Fibroblast of skin of right biceps (primary cell): ENCODE results near the gene ATG101.

Experiments used
- DNase-seq: peaks from one replicate; pipeline ENCODE4 v3.0.0-alpha.2; 2013

The ATG101 gene

DNA sequence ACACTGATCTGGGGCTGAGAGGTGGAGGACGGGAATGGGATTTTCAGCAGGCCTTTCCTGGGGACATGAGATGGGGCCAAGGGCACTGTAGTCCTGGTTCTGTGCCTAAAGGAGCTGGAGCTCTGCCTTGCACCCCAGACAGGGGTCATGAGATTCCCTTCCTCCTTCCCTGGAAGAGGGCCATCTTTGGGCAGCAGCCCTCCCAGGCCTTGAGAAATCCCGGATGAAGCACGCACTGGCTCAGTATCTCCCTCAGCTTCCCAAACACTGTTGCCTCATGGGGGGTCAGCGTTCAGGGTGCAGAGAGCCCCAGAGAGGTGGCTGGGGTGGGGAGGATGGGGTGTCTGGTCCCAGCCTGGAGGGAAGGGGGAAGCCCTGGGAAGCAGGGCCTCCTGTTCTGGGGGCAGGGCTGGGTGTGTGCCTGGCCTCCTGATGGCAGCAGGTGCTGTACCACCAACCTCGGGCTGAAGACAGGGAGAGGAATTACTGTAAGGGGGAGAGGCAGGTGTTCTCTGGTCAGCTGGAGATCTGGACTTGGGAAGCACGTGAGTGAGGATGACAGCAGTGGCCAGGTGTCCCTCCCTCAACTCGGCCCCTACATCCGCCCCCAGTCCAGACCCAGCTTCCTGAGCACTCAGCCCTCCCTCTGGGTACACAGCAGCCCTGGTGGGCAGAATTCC is 26.9 kb upstream of the ATG101 start:
- no peak for DNase-seq

DNA sequence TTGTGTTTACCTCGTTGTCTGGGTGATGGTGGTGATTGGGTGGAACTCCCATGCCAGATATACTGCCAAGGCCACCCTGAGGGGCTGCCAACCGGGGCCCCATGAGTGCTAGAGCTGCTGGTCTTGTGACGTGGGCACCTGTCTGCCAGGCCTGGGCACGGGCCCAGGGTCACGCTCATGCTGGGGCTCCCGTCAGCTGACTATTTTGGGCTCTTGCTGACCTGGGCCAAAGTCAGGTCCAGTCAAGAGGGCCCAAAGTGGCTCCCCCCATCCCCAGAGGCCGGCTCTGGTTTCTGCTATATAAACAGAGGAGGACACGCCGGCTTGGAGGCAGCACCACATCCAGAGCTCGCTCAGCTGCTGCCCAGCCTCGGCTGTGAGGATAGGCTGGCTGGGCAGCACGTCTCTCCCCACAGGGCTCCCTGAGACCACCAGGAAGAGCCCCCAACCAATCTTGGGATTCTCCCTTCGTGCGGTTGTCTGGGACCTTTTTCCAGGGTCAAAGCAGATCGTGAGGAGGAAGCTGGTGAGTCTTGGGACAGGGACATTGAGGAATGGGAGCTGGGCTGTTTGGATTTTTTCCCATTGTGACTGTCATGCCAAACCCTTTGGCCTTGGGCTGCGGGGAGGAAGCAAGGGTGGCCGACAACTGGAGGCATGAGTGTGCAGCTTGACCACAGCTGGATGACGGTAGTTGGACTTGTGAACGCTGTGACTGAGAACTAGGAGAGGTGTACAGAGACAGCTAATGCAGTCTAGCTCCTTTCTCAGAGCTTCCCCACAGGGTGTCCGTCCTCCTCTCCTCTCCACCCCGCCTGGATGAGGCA is 26.2 kb upstream of the ATG101 start:
- DNase-seq, result no peak

DNA sequence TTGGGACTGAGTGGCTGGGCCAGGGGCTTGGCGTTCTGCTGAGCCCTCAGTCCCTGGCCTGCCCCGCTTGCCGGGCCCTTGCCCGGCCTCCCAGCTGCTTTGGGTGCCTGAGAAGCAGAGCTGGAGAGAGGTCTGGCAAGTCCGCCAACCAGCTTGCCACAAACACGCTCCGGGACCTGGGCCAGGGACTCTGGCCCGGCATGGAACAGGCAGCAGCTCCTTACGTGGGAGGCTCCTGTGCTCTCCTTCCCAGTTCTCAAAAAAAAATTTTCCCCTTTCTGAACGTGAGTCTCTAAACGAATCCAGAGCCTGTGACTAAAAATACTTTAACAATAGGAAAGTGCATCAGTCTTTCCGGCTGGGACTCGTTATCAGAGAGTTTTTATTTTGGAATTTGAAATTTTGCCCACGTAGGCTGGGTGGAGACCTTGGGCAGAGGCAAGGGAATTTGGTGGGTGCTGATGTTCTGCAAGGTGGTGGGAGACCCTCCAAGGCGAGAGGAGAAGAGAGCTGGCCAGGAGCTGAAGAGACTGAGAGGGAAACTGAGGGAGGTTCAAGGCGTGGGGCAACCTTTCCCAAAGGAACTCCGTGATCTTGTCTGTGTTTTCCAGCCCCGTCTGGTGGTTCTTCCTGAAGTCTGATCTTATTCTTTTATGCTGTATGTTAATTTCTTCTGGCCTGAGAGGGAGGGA is 25.3 kb upstream of the ATG101 start:
- peak; percentile 70 for DNase-seq

DNA sequence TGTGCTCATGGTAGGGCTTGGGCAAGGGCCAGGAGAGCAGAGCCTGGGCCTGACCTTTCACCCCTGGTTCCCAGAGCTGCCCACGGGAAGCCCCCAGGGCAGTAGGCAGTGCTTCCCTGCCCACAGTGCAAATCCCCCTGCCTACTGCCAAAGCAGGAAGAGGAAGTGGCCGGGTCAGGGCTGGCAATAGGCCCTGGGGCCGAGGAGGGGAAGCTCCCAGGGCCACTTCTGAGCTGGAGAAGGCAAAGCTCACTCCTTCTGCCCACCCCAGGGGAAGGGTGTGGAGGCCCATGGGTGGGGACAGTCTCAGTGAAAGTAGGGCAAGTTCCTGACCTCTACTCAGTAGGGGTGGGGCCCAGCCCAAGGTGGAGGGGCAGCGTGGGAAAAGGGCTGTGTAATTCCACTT is 24.0 kb upstream of the ATG101 start:
- no peak for DNase-seq

DNA sequence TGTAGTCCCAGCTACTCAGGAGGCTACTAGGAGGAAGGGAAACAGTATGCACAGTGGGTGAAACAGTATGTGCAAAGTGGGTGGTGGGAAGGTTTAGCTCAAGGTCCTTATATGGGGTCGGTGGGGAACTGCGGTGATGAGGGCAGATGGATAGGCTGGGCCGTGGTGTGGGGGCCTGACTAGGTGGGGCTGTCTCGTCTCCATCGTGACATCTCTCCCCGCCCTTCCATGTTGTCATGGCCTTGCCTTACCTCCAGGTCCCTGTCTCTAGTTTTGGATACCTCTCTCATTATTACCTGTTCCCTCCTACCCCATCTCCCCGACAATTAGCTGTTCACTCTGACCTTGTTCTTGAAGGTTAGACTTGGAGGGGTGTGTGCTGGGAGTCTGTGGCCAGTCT is 22.9 kb upstream of the ATG101 start:
- no peak for DNase-seq

DNA sequence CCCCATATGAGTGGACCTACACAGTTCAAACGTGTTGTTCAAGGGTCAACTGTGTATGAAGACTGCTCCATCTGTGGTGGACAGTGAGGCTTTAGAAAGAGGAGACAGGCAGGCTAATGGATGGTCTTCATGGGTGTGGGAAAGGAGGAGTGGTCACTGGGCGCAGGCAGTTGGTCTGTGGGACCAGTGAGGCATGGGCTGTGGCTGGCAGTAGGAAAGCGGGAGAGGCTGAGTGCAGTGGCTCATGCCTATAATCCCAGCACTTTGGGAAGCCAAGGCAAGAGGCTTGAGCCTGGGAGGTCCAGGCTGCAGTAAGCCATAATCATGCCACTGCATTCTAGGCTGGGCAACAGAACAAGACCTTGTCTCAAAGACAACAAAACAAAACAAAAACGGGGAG is 20.5 kb upstream of the ATG101 start:
- DNase-seq, result no peak

DNA sequence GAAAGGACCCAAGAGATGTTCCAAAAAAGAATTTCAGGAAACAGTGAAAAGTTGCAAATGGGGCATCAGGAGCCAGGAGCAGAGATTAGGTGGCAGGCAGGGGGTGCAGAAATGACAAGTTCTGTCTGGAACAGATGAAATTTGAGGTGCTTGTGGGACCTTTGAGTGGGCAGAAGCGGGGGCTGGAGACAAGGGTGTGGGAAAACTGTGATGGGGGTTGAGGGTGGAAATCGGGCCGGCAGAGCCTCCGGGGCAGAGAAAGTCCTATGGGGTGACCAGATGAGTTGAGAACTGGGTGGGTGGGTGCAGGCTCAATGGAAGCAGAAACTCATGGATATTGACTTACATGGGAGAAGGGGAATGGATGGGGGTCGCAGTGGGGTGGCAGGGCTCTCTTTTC is 20.1 kb upstream of the ATG101 start:
- no peak for DNase-seq

DNA sequence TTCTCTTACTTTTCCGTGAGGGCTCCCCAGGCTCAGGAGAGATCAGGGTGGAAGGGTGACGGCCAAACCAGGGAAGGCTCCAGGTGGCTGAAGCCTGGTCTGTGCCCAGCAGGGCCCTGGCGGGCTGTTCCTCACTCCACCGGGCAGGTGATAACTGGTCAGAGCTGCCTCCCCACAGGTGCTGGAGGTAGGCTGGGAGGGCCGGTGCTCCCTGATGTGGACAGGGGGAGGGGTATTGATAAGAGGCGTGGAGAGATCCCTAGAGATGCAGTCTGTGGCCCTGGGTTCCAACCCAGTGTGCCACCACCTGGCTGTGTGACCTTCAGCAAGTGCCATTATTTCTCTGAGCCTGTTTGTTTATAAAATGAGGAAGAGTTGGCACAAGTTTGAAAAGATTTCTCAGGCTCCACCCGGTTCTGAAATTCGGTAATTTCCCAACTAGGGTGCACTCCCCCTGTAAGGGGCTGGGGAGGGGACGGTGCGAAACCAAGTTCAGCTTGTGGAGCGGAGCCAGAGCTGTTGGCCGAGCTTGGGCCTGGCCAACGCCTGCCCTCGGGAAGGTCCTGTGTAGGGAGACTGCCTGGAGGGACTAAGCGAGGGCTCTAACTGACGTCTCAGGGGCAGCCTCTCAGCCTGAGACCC is 19.5 kb upstream of the ATG101 start:
- DNase-seq, result no peak

DNA sequence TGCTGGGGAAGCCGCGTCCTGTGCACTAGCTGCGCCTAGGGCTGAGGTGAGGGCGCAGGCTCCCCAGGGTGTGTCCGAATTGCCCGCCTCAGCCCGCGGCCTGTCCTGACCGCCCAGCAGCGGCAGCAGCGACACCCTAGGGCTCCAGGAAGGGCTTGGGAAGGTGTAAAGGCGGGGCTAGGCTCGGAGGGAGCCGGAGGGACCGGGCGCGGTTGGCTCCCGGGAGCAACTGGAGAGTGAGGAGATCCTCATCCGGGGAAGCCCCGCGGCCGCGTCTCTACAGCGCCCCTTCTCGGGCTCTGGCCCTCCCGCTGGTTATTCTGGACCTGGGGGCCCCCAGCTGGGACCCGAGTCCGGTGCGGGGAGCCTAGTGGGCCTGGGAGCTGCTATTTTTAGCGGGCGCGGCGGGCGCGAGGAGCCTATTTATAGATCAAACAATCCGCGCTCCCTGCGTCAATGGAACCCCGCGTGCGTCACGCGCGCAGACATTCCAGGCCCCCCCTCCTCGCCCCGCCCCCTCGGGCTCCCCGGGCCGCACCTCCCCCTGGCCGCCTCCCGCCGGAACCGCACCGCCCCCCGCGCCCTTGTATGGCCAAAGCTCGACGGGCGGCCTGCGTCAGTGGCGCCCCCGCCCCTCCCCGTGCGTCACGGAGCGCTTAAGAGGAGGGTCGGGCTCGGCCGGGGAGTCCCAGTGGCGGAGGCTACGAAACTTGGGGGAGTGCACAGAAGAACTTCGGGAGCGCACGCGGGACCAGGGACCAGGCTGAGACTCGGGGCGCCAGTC is 18.8 kb upstream of the ATG101 start, which contains the start of gene NR4A1:
Gene NR4A1, plus strand, starts transcription at position 685 of the 784 bp plus-strand sequence. CDS start 2,887 bp downstream, outside the sequence.
- DNase-seq, result peak; percentile 96

DNA sequence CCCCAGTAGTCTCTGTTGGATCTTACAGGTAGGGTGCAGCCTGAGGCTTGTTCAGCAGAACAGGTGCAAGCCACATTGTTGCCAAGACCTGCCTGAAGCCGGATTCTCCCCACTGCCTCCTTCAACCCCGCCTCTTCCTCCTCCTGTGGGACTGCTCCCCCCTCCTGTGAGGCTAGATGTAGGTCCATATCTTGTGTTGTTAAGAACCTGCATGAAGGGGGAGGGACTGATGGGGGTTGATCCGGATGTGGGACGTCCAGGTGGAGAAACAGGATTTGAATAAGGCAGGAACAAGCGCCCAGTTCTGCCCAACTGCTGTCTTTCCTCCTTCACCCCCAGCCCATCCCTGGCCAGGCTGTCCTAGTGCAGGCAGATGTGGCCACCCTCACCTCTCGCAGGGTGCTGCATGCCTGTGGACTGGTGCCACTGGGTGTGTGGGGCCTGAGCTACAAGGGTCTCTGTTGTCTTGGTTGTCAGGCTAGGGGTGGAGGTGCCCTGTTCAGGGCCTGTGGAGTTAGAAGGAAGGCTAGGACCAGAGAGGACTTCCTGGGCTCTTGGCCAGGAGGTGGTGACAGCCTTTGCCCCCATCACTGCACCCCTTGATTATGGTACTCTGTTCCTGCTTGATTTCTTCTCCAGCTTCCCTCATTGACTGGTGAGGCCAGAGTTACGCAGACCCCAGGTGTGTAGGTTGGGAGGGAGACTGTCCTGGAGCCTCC is 17.2 kb upstream of the ATG101 start:
- DNase-seq, result no peak

DNA sequence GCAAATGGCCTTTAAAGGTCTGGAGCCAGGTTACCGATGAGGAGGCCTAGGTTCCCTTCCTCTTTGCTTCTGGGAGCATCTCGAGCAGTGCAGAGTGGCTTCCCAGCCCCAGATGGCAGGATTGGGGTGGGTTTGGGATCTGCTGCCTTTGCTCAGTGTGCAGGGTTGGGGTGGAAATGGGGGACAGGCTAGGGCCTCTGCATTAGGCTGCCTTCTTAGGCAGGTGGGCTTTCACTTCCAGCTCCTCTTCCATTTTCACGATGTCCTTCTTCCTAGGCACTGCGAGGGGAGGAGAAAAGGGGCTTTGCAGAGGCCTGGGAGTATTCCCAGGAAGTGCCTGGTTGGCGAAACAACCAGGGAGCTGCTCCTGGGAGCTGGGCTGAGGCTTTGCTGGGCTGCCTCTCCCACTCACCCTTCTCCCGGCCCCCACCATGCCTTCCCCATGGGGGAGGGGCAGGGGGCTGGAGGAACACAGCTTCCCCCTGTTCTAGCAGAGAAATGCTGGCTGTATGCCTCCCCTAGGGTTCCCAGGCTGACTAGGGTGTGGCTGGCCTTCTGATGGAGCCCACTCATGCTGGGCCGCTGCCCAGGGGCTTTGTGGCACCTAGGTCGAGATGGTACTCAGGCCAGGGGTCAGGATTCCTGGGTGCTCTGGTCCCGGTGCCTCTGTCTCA is 16.1 kb upstream of the ATG101 start:
- DNase-seq, result no peak

DNA sequence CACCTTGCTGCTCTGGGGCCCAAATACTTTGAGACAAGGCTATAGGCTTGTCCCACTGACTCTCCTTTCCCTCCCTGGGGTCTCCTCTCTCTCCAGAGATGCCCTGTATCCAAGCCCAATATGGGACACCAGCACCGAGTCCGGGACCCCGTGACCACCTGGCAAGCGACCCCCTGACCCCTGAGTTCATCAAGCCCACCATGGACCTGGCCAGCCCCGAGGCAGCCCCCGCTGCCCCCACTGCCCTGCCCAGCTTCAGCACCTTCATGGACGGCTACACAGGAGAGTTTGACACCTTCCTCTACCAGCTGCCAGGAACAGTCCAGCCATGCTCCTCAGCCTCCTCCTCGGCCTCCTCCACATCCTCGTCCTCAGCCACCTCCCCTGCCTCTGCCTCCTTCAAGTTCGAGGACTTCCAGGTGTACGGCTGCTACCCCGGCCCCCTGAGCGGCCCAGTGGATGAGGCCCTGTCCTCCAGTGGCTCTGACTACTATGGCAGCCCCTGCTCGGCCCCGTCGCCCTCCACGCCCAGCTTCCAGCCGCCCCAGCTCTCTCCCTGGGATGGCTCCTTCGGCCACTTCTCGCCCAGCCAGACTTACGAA is 15.4 kb upstream of the ATG101 start:
- no peak for DNase-seq

DNA sequence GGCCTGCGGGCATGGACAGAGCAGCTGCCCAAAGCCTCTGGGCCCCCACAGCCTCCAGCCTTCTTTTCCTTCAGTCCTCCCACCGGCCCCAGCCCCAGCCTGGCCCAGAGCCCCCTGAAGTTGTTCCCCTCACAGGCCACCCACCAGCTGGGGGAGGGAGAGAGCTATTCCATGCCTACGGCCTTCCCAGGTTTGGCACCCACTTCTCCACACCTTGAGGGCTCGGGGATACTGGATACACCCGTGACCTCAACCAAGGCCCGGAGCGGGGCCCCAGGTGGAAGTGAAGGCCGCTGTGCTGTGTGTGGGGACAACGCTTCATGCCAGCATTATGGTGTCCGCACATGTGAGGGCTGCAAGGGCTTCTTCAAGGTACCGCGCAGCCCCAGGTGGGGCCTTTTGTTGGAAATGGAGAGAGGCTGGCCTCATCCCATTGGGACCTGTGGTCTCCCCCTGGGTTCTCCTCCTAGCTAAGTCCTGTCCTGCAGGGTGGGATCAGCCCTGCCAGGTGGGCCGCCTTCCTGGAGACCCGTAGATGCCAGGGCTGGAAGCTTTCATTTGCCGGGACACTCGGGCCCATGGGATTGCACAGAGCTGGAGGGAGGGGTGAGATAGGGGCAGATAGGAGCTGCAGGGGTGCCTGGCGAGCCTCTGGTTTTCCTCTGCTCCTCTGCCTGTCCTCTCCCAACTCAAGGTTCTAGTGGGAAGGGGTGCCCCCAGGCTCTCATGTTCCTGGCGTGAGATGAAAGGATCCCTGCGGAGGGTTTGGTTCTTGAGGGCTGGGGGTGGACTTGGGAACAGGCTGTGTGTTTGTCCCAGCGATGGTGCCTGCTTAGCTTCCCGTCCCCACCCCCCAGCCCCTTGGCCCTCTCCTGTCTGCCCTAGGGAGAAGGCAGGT is 14.7 kb upstream of the ATG101 start:
- DNase-seq, result no peak

DNA sequence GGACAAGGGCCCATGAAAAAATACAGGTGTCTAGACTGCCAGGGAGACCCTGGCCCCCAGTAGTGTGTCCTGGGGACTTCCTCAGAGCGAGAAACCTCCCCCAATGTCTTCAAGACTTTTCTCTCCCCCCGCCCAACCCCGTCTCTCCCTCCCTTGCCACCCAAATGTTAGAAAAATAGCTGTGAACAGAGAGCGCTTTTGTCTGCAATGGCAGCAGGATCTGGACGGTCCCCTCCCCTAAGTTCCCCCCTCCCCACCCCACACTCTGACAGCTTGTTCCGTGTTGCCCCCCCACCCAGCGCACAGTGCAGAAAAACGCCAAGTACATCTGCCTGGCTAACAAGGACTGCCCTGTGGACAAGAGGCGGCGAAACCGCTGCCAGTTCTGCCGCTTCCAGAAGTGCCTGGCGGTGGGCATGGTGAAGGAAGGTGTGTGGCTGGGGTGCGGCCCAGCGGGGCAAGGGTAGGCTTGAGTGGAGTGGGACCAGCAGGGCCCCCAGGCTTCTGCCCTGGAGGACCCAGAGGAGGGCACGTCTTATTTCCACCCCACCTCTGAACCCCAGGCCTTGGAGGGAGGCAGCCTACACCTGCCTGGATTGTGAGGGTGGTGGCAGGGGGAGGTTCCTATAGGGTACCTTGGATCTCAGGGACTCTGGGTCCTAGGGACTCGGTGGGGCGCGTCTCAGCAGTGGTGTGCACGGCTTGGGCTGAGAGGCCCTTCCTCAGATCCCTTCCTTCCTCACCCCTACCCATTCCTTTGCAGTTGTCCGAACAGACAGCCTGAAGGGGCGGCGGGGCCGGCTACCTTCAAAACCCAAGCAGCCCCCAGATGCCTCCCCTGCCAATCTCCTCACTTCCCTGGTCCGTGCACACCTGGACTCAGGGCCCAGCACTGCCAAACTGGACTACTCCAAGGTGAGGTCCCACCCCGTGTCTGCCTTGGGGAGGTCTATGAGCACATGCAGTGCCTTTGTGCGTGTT is 13.8 kb upstream of the ATG101 start:
- DNase-seq, result no peak

DNA sequence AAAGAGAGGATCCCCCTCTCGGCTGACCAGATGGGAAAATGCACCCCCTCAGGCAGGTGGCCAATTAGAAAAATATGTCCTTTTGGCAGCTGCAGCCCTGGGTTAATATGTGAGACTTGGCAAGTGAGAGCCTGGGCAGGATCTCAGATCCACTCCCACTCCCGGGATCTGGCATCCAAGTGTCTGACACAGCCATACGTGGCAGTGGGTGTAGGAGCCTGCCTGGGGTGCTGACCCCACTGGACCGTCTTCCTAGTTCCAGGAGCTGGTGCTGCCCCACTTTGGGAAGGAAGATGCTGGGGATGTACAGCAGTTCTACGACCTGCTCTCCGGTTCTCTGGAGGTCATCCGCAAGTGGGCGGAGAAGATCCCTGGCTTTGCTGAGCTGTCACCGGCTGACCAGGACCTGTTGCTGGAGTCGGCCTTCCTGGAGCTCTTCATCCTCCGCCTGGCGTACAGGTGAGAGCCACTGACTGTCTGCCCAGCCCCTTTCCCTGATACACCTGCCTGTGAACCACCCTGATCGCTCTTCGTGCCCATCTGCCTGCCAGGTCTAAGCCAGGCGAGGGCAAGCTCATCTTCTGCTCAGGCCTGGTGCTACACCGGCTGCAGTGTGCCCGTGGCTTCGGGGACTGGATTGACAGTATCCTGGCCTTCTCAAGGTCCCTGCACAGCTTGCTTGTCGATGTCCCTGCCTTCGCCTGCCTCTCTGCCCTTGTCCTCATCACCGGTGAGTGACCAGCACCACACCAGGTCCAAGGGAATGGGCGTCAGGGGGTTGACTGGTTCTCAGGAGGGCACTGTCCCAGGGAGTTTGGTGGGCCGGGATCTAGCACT is 12.8 kb upstream of the ATG101 start:
- no peak for DNase-seq

DNA sequence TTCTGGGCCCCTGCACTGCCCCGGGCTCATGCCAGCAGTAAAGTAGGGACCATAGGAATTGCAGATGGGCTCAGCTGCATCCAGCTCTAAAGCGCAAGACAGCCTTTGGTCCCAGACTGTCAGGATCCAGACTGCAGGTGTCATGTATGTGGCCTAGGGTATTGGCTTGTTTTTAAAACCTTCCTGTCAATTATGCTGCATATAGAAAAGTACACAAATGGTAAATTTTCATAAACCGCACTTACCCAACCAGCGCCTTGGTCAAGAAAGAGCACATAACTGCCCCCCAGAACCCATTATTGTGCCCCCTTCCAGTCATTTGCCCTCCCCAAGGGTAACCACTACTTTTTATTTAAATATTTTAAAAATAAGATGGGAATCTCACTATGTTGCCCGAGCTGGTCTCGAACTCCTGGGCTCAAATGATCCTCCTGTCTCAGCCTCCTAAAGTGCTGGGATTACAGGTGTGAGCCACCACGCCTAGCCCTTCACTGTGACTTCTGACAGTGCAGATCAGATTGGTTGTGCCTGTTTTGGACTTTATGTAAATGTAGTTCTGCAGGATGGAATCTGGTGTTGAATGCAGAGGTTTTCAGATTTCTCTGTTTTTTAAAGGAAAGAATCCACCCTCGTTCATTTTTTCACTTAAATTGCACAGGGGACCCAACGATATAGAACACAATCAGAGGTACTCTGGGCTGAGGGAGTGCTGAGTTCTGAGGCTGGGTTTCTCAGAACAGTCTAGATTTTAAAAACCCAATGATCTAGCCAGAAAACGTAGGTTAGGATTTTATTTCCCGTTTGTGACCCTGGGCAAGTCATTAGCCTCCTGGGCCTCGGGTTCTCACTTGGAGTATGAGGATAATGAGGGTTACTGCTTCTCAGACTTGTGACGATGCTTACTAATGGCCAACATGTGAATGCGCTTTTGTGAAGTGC is 11.9 kb upstream of the ATG101 start:
- DNase-seq, result no peak
